Thyroid gland (tissue), 4 donors: ENCODE data around the gene MAP2K5. TPM values are rescaled to one million over a fixed set of nuclear protein-coding genes. Genes with fewer than 3 reads are reported as not detected.
"Not testable (repeated sequence)": the region's sequence is repeated elsewhere in the genome, so short reads cannot be mapped to it uniquely, and the experiment has no call there.

Experiments
- DNase-seq, 2 donors: peaks; one replicate each; pipeline ENCODE4 v3.0.0-alpha.2; 2019
- H3K27ac ChIP-seq, 3 donors: fragments of 200-600 bp; sonication (generic); 1 replicate in 2 of 3; 2 replicates in 1 of 3; pipeline ENCODE4 v1.5.1; 2016 to 2019; ENCODE audit warnings: mild to moderate bottlenecking in 1 of 3, moderate library complexity in 1 of 3
- H3K27me3 ChIP-seq: fragments of 200-600 bp; sonication (generic); one replicate; pipeline ENCODE4 v1.5.1; 2019
- H3K36me3 ChIP-seq, 2 donors: fragments of 200-600 bp; sonication (generic); one replicate each; pipeline ENCODE4 v1.5.1; 2016 to 2019
- H3K4me1 ChIP-seq, 2 donors: fragments of 200-600 bp; sonication (generic); one replicate each; pipeline ENCODE4 v1.5.1; 2017 to 2019
- H3K4me3 ChIP-seq, 3 donors: fragments of 200-600 bp; sonication (generic); replicated peaks in 1 of 3; 1 replicate in 2 of 3; 2 replicates in 1 of 3; pipeline ENCODE4 v1.5.1; 2016; ENCODE audit warnings: mild to moderate bottlenecking in 1 of 3
- H3K9me3 ChIP-seq: fragments of 200-600 bp; sonication (generic); one replicate; pipeline ENCODE4 v1.5.1; 2017
- CTCF ChIP-seq, 6 experiments: fragments of 200-600 bp in 3 of 6; fragments of 450-650 bp in 3 of 6; sonication (generic) in 3 of 6; IDR thresholded peaks; one replicate each; pipeline ENCODE4 v1.5.1; 2016 to 2019; ENCODE audit warnings: antibody characterized with exemption in 6 of 6, mild to moderate bottlenecking in 2 of 6, inconsistent platforms in 1 of 6, moderate library complexity in 1 of 6
- POLR2A ChIP-seq, 2 donors: fragments of 450-650 bp; IDR thresholded peaks; one replicate each; pipeline ENCODE4 v1.6.1; 2017; ENCODE audit warnings: antibody characterized with exemption in 2 of 2, mild to moderate bottlenecking in 2 of 2, moderate library complexity in 1 of 2
- WGBS, 2 donors: methylation state at CpG; one replicate each; pipeline ENCODE4 v1.1.5; 2017; 5-methylcytosine and 5-hydroxymethylcytosine counted together
- intact Hi-C: fragments of 100-400 bp; cut with DNase I; formaldehyde crosslinking; loops from one replicate; pipeline ENCODE4 v1.15.1; 2023
- total RNA-seq, 4 donors: library from RNA; depleted of rRNA; stranded (reverse); fragments of >200 nt; gene quantifications; one replicate each; pipeline ENCODE4 v1.2.3, GENCODE V29; 2016

The MAP2K5 gene
- total RNA-seq, 4 donors from 2014 or later, result 10.2 to 32.1 (median 15.9) TPM

GRCh38 chr15:67652586-67652985, 110.1 kb downstream of the MAP2K5 start:
- no peak for DNase-seq
- Histone ChIP-seq H3K9me3 (no peaks in the 10 kb centered on the region), H3K27me3 (no peaks in the 10 kb centered on the region), H3K27ac (no peak overlapping the region), H3K4me3 (no peak overlapping the region), H3K36me3 (no peaks in the 10 kb centered on the region), H3K4me1 (no peaks in the 10 kb centered on the region)
- intact Hi-C loops, result no loop called here
- 93 to 98% methylated on average over 2 of the region's 2 CpGs for WGBS, 2 donors
- TF ChIP-seq CTCF (IDR thresholded peaks at IDR 0.05) (no peak), POLR2A (IDR thresholded peaks at IDR 0.05) (no peak)

GRCh38 chr15:67660446-67660845, 117.9 kb downstream of the MAP2K5 start:
- Histone ChIP-seq H3K36me3 (no peaks in the 10 kb centered on the region), H3K27ac (no peak overlapping the region), H3K9me3 (no peaks in the 10 kb centered on the region), H3K4me3 (no peak overlapping the region), H3K27me3 (no peaks in the 10 kb centered on the region), H3K4me1 (no peaks in the 10 kb centered on the region)
- DNase-seq, result no peak
- intact Hi-C loops, result no loop called here
- TF ChIP-seq POLR2A (IDR thresholded peaks at IDR 0.05) (no peak), CTCF (IDR thresholded peaks at IDR 0.05) (no peak)

- 71 to 90% methylated on average over 2 of the region's 2 CpGs for WGBS, 2 donors
- intact Hi-C loops, result no loop called here
- no peak for TF ChIP-seq CTCF (IDR thresholded peaks at IDR 0.05)
- no peak for TF ChIP-seq POLR2A (IDR thresholded peaks at IDR 0.05)
Measured at GRCh38 chr15:67660874-67661606, 118.5 kb downstream of the MAP2K5 start.

GRCh38 chr15:67670647-67671305, 128.3 kb downstream of the MAP2K5 start:
- Histone ChIP-seq H3K27ac (no peak overlapping the region), H3K4me3 (no peak overlapping the region), H3K4me1 (peaks cover 0 to 6% of the 10 kb centered on the region in 2 donors), H3K27me3 (no peaks in the 10 kb centered on the region), H3K36me3 (no peaks in the 10 kb centered on the region), H3K9me3 (no peaks in the 10 kb centered on the region)
- WGBS, 2 donors, result 74 to 85% methylated on average over 2 of the region's 2 CpGs
- no peak for DNase-seq
- no peak for TF ChIP-seq POLR2A (IDR thresholded peaks at IDR 0.05)
- TF ChIP-seq CTCF (IDR thresholded peaks at IDR 0.05), result no peak
- intact Hi-C loops, result no loop called here

More at GRCh38 chr15:67660874-67661606, 118.5 kb downstream of the MAP2K5 start:
- Histone ChIP-seq H3K27me3 (no peaks in the 10 kb centered on the region), H3K4me3 (no peak overlapping the region), H3K9me3 (no peaks in the 10 kb centered on the region), H3K27ac (no peak overlapping the region), H3K36me3 (no peaks in the 10 kb centered on the region), H3K4me1 (no peaks in the 10 kb centered on the region)
- no peak for DNase-seq

GRCh38 chr15:67672834-67673233, 130.3 kb downstream of the MAP2K5 start:
- H3K27ac ChIP-seq, H3K4me1 ChIP-seq: not testable (repeated sequence)
- 94 to 95% methylated on average over 2 of the region's 2 CpGs for WGBS, 2 donors

More at GRCh38 chr15:67672834-67673233, 130.3 kb downstream of the MAP2K5 start:
- intact Hi-C loops, DNase-seq, H3K36me3 ChIP-seq, H3K27me3 ChIP-seq, H3K9me3 ChIP-seq, H3K4me3 ChIP-seq: not testable (repeated sequence)
